Kidney epithelial cell (primary cell): Measurements from ENCODE around the gene LIN37. TPM values are rescaled to one million over a fixed set of nuclear protein-coding genes. Genes with fewer than 3 reads are reported as not detected.

Experiments used
- DNase-seq: peaks from one replicate; pipeline ENCODE4 v3.0.0-alpha.2; 2010; ENCODE audit warnings: low read depth
- H3K27me3 ChIP-seq: 2 replicates; pipeline ENCODE4 v1.6.0; 2011; ENCODE audit warnings: low read length; ENCODE audit not compliant: control insufficient read depth, insufficient read depth
- H3K36me3 ChIP-seq: 2 replicates; pipeline ENCODE4 v1.5.1; 2011; ENCODE audit warnings: low read length; ENCODE audit not compliant: control insufficient read depth, insufficient read depth
- H3K4me3 ChIP-seq: 2 replicates; pipeline ENCODE4 v1.5.1; 2011; ENCODE audit warnings: low read depth, mild to moderate bottlenecking, control low read depth, low read length
- CTCF ChIP-seq: IDR thresholded peaks from 2 replicates; pipeline ENCODE4 v1.5.1; 2011; ENCODE audit warnings: mild to moderate bottlenecking, moderate library complexity, low read length, control low read depth, inconsistent platforms; ENCODE audit not compliant: insufficient read depth, poor library complexity, severe bottlenecking
- total RNA-seq: library from RNA; depleted of rRNA; stranded (reverse); fragments of >200 nt; gene quantifications from 2 replicates; pipeline ENCODE4 v1.2.3, GENCODE V29; 2015

LIN37 gene
- total RNA-seq, 1 donor from 2014 or later: 22.0 TPM

- Histone ChIP-seq H3K4me3 (no peak overlapping the region), H3K27me3 (no peaks in the 10 kb centered on the region), H3K36me3 (peaks cover 5% of the 10 kb centered on the region)
- no peak for DNase-seq
- TF ChIP-seq CTCF: no peak
Observed at GRCh38 chr19:35719402-35720162, 28.8 kb upstream of the LIN37 start.

GRCh38 chr19:35720163-35720524, 28.2 kb upstream of the LIN37 start:
- H3K27me3 ChIP-seq: no peaks in the 10 kb centered on the region
- no peak for TF ChIP-seq CTCF
- H3K36me3 ChIP-seq: peaks cover 5% of the 10 kb centered on the region
- DNase-seq: no peak
- H3K4me3 ChIP-seq: no peak overlapping the region

DNA sequence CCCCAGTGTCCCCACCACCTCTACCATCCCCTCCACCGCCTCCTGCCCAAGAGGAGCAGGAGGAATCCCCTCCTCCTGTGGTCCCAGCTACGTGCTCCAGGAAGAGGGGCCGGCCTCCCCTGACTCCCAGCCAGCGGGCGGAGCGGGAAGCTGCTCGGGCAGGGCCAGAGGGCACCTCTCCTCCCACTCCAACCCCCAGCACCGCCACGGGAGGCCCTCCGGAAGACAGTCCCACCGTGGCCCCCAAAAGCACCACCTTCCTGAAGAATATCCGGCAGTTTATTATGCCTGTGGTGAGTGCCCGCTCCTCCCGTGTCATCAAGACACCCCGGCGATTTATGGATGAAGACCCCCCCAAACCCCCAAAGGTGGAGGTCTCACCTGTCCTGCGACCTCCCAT, 27.7 kb upstream of the LIN37 start:
- no peak for TF ChIP-seq CTCF
- no peak overlapping the region for H3K4me3 ChIP-seq
- H3K36me3 ChIP-seq: peaks cover 5% of the 10 kb centered on the region
- DNase-seq: no peak
- H3K27me3 ChIP-seq: no peaks in the 10 kb centered on the region

- Histone ChIP-seq H3K27me3 (no peaks in the 10 kb centered on the region), H3K4me3 (no peak overlapping the region), H3K36me3 (peaks cover 6% of the 10 kb centered on the region)
- DNase-seq: no peak
- no peak for TF ChIP-seq CTCF
Observed at GRCh38 chr19:35721374-35721773, 27.0 kb upstream of the LIN37 start.

DNA sequence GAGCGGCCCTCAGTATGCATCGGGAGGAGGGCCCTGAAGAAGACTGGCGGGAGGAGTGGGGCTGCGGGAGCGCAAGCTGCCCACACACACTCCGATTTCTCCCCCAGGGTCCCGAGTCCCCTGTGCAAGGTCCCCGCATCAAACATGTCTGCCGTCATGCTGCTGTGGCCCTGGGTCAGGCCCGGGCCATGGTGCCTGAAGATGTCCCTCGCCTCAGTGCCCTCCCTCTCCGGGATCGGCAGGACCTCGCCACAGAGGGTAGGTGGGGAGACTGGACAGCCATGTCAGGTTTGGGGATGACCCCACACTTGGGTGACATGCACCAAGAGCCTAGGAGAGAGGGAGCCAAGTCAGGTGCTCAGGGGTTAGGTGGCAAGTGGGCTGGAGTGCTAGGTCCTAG, 25.9 kb upstream of the LIN37 start:
- no peak for DNase-seq
- Histone ChIP-seq H3K36me3 (peaks cover 8% of the 10 kb centered on the region), H3K4me3 (no peak overlapping the region), H3K27me3 (no peaks in the 10 kb centered on the region)
- TF ChIP-seq CTCF: no peak

GRCh38 chr19:35722897-35723296, 25.5 kb upstream of the LIN37 start:
- no peak for TF ChIP-seq CTCF
- no peak for DNase-seq
- no peak overlapping the region for H3K4me3 ChIP-seq
- H3K27me3 ChIP-seq: no peaks in the 10 kb centered on the region
- peaks cover 8% of the 10 kb centered on the region for H3K36me3 ChIP-seq
